ENCODE measurements around the gene DPT. TPM values are rescaled to one million over a fixed set of nuclear protein-coding genes. Genes with fewer than 3 reads are reported as not detected.
A peak's percentile ranks its signal among the peaks of the same experiment; 100 is the strongest.
"Not testable (repeated sequence)": the region's sequence is repeated elsewhere in the genome, so short reads cannot be mapped to it uniquely, and the experiment has no call there.

The DPT gene
- total RNA-seq (2014; rRNA removed; shearing (Covaris generic); ENCODE audit: low replicate concordance) = not detected in 2 replicates

GRCh38 chr1:168728473-168729404 is at the start of gene DPT:
DPT (minus strand) TSS chr1:168729206; CDS start chr1:168729174, 32 bp downstream.
- H3K4me3 ChIP-seq (ENCODE audit: low read length) = 0 out of 2 replicates have a peak within 1 kb of the TSS, but pooled peaks have one; percentile 11
- H3K9me3 ChIP-seq (ENCODE audit: low read length) = no peaks in the 10 kb centered on the region
- DNase-seq = no peak
- no peaks in the 10 kb centered on the region for H4K20me1 ChIP-seq (ENCODE audit: insufficient read depth, low read depth, low read length)
- no peaks in the 10 kb centered on the region for H3K36me3 ChIP-seq (ENCODE audit: insufficient read depth, low read length)
- peak within 1 kb of the TSS; percentile 23 for H3K4me2 ChIP-seq (ENCODE audit: low read depth, low read length, poor library complexity, severe bottlenecking)
- no peaks in the 10 kb centered on the region for H3K79me2 ChIP-seq (ENCODE audit: low read length)
- no peak within 1 kb of the TSS for H2AFZ ChIP-seq (ENCODE audit: low read length)
- H3K27me3 ChIP-seq (ENCODE audit: low read length) = no peaks in the 10 kb centered on the region
- no peak within 1 kb of the TSS for H3K9ac ChIP-seq (ENCODE audit: low read length)
- H3K27ac ChIP-seq (ENCODE audit: low read length) = no peak within 1 kb of the TSS
- H3K4me1 ChIP-seq (ENCODE audit: low read length) = peaks cover 12% of the 10 kb centered on the region
- H3K9me2 ChIP-seq (replicated peaks; ENCODE audit: insufficient read depth, low read length) = no peaks in the 10 kb centered on the region

GRCh38 chr1:168775366-168775765 is 46.4 kb upstream of the DPT start:
- no peak overlapping the region for H2AFZ ChIP-seq (ENCODE audit: low read length)
- no peaks in the 10 kb centered on the region for H4K20me1 ChIP-seq (ENCODE audit: insufficient read depth, low read depth, low read length)
- no peaks in the 10 kb centered on the region for H3K9me2 ChIP-seq (replicated peaks; ENCODE audit: insufficient read depth, low read length)
- no peaks in the 10 kb centered on the region for H3K9me3 ChIP-seq (ENCODE audit: low read length)
- H3K36me3 ChIP-seq (ENCODE audit: insufficient read depth, low read length) = no peaks in the 10 kb centered on the region
- no peaks in the 10 kb centered on the region for H3K27me3 ChIP-seq (ENCODE audit: low read length)
- DNase-seq = no peak
- no peak overlapping the region for H3K9ac ChIP-seq (ENCODE audit: low read length)
- no peak overlapping the region for H3K4me2 ChIP-seq (ENCODE audit: low read depth, low read length, poor library complexity, severe bottlenecking)
- no peak overlapping the region for H3K27ac ChIP-seq (ENCODE audit: low read length)
- no peak overlapping the region for H3K4me3 ChIP-seq (ENCODE audit: low read length)
- no peaks in the 10 kb centered on the region for H3K4me1 ChIP-seq (ENCODE audit: low read length)
- no peaks in the 10 kb centered on the region for H3K79me2 ChIP-seq (ENCODE audit: low read length)

GRCh38 chr1:168774241-168774640 is 45.2 kb upstream of the DPT start:
- Histone ChIP-seq H2AFZ (ENCODE audit: low read length) (no peak overlapping the region), H3K4me3 (ENCODE audit: low read length) (no peak overlapping the region), H3K36me3 (ENCODE audit: insufficient read depth, low read length) (no peaks in the 10 kb centered on the region), H3K4me2 (ENCODE audit: low read depth, low read length, poor library complexity, severe bottlenecking) (no peak overlapping the region), H3K9me2 (replicated peaks; ENCODE audit: insufficient read depth, low read length) (no peaks in the 10 kb centered on the region), H3K27me3 (ENCODE audit: low read length) (no peaks in the 10 kb centered on the region), H3K27ac (ENCODE audit: low read length) (no peak overlapping the region), H3K9ac (ENCODE audit: low read length) (no peak overlapping the region), H3K79me2 (ENCODE audit: low read length) (no peaks in the 10 kb centered on the region), H3K9me3 (ENCODE audit: low read length) (no peaks in the 10 kb centered on the region), H4K20me1 (ENCODE audit: insufficient read depth, low read depth, low read length) (no peaks in the 10 kb centered on the region), H3K4me1 (ENCODE audit: low read length) (no peaks in the 10 kb centered on the region)
- no peak for DNase-seq

DNA sequence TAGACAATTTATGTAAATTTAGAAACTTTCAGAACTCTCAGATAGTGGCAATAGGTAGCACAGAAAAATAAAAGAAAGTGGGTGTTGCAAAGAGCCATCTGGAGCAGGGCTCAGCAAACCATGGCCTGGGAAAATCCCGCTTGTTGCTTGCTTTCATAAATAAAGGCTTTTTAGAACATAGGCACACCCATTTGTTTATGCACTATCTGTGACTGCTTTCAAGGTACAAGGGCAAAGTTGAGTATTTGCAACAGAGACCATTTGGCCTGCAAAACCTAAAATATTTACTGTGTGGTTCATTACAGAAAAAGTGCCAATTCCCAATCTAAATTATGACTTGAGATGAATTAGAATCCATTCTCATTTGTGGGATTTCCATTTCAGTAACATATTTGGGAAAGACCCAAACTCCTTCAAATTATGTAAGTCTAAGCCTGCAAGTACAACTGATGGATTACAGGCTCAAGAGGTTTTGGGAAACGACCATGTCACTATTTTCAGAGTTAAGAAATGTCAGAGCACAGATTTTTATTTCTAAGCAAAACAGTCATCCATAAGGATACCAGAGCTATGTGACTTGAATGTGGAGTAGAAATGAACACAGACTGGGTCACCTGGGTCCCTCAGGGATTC is 43.5 kb upstream of the DPT start:
- H4K20me1 ChIP-seq (ENCODE audit: insufficient read depth, low read depth, low read length) = no peaks in the 10 kb centered on the region
- no peak overlapping the region for H2AFZ ChIP-seq (ENCODE audit: low read length)
- no peaks in the 10 kb centered on the region for H3K27me3 ChIP-seq (ENCODE audit: low read length)
- no peak overlapping the region for H3K4me2 ChIP-seq (ENCODE audit: low read depth, low read length, poor library complexity, severe bottlenecking)
- DNase-seq = no peak
- no peaks in the 10 kb centered on the region for H3K9me2 ChIP-seq (replicated peaks; ENCODE audit: insufficient read depth, low read length)
- H3K9ac ChIP-seq (ENCODE audit: low read length) = no peak overlapping the region
- no peaks in the 10 kb centered on the region for H3K36me3 ChIP-seq (ENCODE audit: insufficient read depth, low read length)
- H3K79me2 ChIP-seq (ENCODE audit: low read length) = no peaks in the 10 kb centered on the region
- H3K9me3 ChIP-seq (ENCODE audit: low read length) = no peaks in the 10 kb centered on the region
- H3K4me1 ChIP-seq (ENCODE audit: low read length) = no peaks in the 10 kb centered on the region
- H3K4me3 ChIP-seq (ENCODE audit: low read length) = no peak overlapping the region
- no peak overlapping the region for H3K27ac ChIP-seq (ENCODE audit: low read length)

GRCh38 chr1:168771104-168771630 is 42.2 kb upstream of the DPT start:
- Histone ChIP-seq H3K4me3 (ENCODE audit: low read length) (no peak overlapping the region), H3K9ac (ENCODE audit: low read length) (no peak overlapping the region), H2AFZ (ENCODE audit: low read length) (no peak overlapping the region), H4K20me1 (ENCODE audit: insufficient read depth, low read depth, low read length) (no peaks in the 10 kb centered on the region), H3K4me1 (ENCODE audit: low read length) (no peaks in the 10 kb centered on the region), H3K79me2 (ENCODE audit: low read length) (no peaks in the 10 kb centered on the region), H3K9me2 (replicated peaks; ENCODE audit: insufficient read depth, low read length) (no peaks in the 10 kb centered on the region), H3K27ac (ENCODE audit: low read length) (no peak overlapping the region), H3K27me3 (ENCODE audit: low read length) (no peaks in the 10 kb centered on the region), H3K4me2 (ENCODE audit: low read depth, low read length, poor library complexity, severe bottlenecking) (no peak overlapping the region), H3K36me3 (ENCODE audit: insufficient read depth, low read length) (no peaks in the 10 kb centered on the region), H3K9me3 (ENCODE audit: low read length) (no peaks in the 10 kb centered on the region)
- no peak for DNase-seq

GRCh38 chr1:168769893-168770292 is 40.9 kb upstream of the DPT start:
- not testable (repeated sequence) for H3K27me3 ChIP-seq (ENCODE audit: low read length); H4K20me1 ChIP-seq (ENCODE audit: insufficient read depth, low read depth, low read length); H3K4me1 ChIP-seq (ENCODE audit: low read length)

GRCh38 chr1:168767894-168768584 is 39.0 kb upstream of the DPT start:
- H3K9ac ChIP-seq (ENCODE audit: low read length) = no peak overlapping the region
- no peaks in the 10 kb centered on the region for H3K27me3 ChIP-seq (ENCODE audit: low read length)
- H4K20me1 ChIP-seq (ENCODE audit: insufficient read depth, low read depth, low read length) = no peaks in the 10 kb centered on the region
- H3K79me2 ChIP-seq (ENCODE audit: low read length) = no peaks in the 10 kb centered on the region
- no peak overlapping the region for H3K27ac ChIP-seq (ENCODE audit: low read length)
- no peak overlapping the region for H3K4me2 ChIP-seq (ENCODE audit: low read depth, low read length, poor library complexity, severe bottlenecking)
- H2AFZ ChIP-seq (ENCODE audit: low read length) = no peak overlapping the region
- H3K36me3 ChIP-seq (ENCODE audit: insufficient read depth, low read length) = no peaks in the 10 kb centered on the region
- no peak for DNase-seq
- no peak overlapping the region for H3K4me3 ChIP-seq (ENCODE audit: low read length)
- no peaks in the 10 kb centered on the region for H3K4me1 ChIP-seq (ENCODE audit: low read length)
- no peaks in the 10 kb centered on the region for H3K9me2 ChIP-seq (replicated peaks; ENCODE audit: insufficient read depth, low read length)
- no peaks in the 10 kb centered on the region for H3K9me3 ChIP-seq (ENCODE audit: low read length)

More at GRCh38 chr1:168769893-168770292, 40.9 kb upstream of the DPT start:
- H3K9ac ChIP-seq (ENCODE audit: low read length); H3K36me3 ChIP-seq (ENCODE audit: insufficient read depth, low read length); H3K79me2 ChIP-seq (ENCODE audit: low read length); DNase-seq; H3K4me3 ChIP-seq (ENCODE audit: low read length); H2AFZ ChIP-seq (ENCODE audit: low read length); H3K9me2 ChIP-seq (replicated peaks; ENCODE audit: insufficient read depth, low read length); H3K27ac ChIP-seq (ENCODE audit: low read length); H3K9me3 ChIP-seq (ENCODE audit: low read length); H3K4me2 ChIP-seq (ENCODE audit: low read depth, low read length, poor library complexity, severe bottlenecking): not testable (repeated sequence)

GRCh38 chr1:168766568-168766967 is 37.6 kb upstream of the DPT start:
- no peaks in the 10 kb centered on the region for H4K20me1 ChIP-seq (ENCODE audit: insufficient read depth, low read depth, low read length)
- DNase-seq = no peak
- H3K4me3 ChIP-seq (ENCODE audit: low read length) = no peak overlapping the region
- no peak overlapping the region for H3K27ac ChIP-seq (ENCODE audit: low read length)
- H3K79me2 ChIP-seq (ENCODE audit: low read length) = no peaks in the 10 kb centered on the region
- no peak overlapping the region for H3K9ac ChIP-seq (ENCODE audit: low read length)
- no peaks in the 10 kb centered on the region for H3K36me3 ChIP-seq (ENCODE audit: insufficient read depth, low read length)
- no peaks in the 10 kb centered on the region for H3K9me3 ChIP-seq (ENCODE audit: low read length)
- H3K9me2 ChIP-seq (replicated peaks; ENCODE audit: insufficient read depth, low read length) = no peaks in the 10 kb centered on the region
- no peaks in the 10 kb centered on the region for H3K27me3 ChIP-seq (ENCODE audit: low read length)
- H2AFZ ChIP-seq (ENCODE audit: low read length) = no peak overlapping the region
- no peak overlapping the region for H3K4me2 ChIP-seq (ENCODE audit: low read depth, low read length, poor library complexity, severe bottlenecking)
- H3K4me1 ChIP-seq (ENCODE audit: low read length) = no peaks in the 10 kb centered on the region

Data from Karpas-422 (cell line).